ENCODE data around the gene SH3BP1.
"Not testable (repeated sequence)": the region's sequence is repeated elsewhere in the genome, so short reads cannot be mapped to it uniquely, and the experiment has no call there.

The SH3BP1 gene, protein sequence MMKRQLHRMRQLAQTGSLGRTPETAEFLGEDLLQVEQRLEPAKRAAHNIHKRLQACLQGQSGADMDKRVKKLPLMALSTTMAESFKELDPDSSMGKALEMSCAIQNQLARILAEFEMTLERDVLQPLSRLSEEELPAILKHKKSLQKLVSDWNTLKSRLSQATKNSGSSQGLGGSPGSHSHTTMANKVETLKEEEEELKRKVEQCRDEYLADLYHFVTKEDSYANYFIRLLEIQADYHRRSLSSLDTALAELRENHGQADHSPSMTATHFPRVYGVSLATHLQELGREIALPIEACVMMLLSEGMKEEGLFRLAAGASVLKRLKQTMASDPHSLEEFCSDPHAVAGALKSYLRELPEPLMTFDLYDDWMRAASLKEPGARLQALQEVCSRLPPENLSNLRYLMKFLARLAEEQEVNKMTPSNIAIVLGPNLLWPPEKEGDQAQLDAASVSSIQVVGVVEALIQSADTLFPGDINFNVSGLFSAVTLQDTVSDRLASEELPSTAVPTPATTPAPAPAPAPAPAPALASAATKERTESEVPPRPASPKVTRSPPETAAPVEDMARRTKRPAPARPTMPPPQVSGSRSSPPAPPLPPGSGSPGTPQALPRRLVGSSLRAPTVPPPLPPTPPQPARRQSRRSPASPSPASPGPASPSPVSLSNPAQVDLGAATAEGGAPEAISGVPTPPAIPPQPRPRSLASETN

DNA sequence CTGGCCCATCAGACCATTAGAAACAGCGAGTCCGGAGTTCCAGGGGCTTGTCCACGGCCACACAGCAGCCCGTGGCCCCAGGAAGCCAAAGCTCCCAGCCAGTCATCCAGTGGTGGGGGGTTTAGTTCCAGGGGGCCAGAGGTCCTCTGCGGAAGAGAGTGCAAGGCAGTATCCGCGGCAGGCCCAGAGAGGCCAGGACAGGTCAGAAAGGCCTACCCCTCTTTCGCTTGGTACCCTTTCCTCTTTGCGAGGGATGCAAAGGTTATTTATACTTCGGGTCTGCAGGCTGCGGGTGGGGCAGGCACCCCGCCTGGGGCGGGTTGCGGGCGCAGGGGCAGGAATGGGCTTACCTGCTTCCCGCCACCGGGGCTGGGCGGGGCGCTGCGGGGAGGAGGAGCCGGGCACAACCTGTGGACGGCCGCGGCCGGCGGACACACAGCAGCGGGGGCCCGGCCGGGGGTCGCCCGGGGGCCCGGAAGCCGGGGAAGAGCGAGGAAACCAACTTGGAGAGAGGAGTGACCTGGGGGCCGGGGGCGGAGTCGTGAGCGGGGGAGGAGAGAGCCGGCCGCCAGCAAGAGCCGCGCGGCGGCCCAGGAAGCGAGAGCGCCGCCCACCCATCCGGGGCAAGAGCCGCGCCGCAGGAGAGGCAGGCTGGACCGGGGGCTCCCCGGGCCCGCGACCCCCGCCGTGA is at the start of gene SH3BP1:
TSS of gene SH3BP1 (plus strand) at position 600 of the 691 bp plus-strand sequence. CDS start 119 bp downstream, outside the sequence.
- TF ChIP-seq CTCF (IDR thresholded peaks at IDR 0.05; ENCODE audit: borderline replicate concordance, insufficient read depth, low read depth, low read length), result no peak
- peak within 1 kb of the TSS; percentile 72 for H3K4me3 ChIP-seq (ENCODE audit: low read depth, low read length)

- not testable (repeated sequence) for H3K4me3 ChIP-seq (ENCODE audit: low read depth, low read length)
These were observed 48.4 kb upstream of the SH3BP1 start for GRCh38 chr22:37591081-37591480.

GRCh38 chr22:37591823-37592404 is 47.6 kb upstream of the SH3BP1 start:
- no peak overlapping the region for H3K4me3 ChIP-seq (ENCODE audit: low read depth, low read length)
- TF ChIP-seq CTCF (IDR thresholded peaks at IDR 0.05; ENCODE audit: borderline replicate concordance, insufficient read depth, low read depth, low read length), result no peak

DNA sequence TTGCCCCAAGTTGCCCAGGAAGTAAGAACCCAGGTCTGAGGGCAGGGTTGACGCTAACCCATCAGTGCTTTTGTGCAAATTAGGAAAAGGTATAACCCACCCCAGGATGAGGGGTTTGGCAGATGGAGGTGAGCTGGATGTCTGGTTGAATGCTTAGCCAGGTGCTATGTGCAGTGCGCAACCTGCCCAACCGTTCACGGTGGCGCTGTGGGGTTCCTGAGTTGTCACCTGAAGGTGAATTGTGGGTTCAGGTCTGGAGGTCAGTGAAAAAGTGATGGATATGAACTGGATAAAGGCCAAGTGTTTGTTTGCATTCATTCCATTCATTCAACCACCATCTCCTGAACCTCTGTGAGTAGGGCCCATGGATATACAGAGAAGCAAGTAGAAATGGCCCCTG is 45.2 kb upstream of the SH3BP1 start:
- peak; percentile 11; the same call in 1 of the 2 replicates for TF ChIP-seq CTCF (IDR thresholded peaks at IDR 0.05; ENCODE audit: borderline replicate concordance, insufficient read depth, low read depth, low read length)
- H3K4me3 ChIP-seq (ENCODE audit: low read depth, low read length), result no peak overlapping the region

DNA sequence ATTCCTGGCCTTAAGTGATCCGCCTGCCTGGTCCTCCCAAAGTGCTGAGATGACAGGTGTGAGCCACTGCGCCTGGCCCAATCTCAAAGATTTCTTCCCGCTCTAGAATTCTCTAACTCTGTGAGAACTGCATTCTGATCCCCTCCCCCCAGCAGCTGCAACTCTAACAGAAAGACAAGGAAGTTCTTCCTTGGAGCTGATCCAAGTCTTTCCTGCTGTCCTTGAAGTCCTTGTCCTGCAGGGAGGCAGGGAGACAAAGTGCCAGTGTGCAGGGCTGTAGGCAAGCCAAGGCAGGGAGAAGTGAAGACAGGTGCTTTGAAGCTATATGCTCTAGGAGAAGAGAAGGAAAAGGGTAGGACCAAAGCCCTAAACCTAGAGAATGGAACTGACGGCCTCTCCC is 40.3 kb upstream of the SH3BP1 start:
- no peak for TF ChIP-seq CTCF (IDR thresholded peaks at IDR 0.05; ENCODE audit: borderline replicate concordance, insufficient read depth, low read depth, low read length)
- H3K4me3 ChIP-seq (ENCODE audit: low read depth, low read length), result no peak overlapping the region

DNA sequence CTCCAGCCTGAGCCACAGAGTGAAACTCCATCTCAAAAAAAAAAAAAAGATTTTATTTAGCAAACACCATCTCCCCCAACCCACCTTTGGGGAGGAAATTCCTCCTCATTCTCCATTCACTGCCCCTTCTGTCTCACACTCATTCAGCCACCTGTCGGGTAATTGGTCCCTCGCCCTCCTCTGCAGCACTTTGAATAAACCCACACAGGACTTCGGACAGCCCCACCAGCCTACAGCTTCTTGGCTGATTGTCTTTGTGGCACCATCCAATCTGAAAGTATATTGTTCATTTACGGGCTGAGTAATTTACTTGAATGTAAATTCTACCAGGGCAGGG is 38.3 kb upstream of the SH3BP1 start:
- H3K4me3 ChIP-seq (ENCODE audit: low read depth, low read length), result no peak overlapping the region
- TF ChIP-seq CTCF (IDR thresholded peaks at IDR 0.05; ENCODE audit: borderline replicate concordance, insufficient read depth, low read depth, low read length), result no peak

Measured in GM12875 (cell line).